Activated CD4-positive, CD25-positive, alpha-beta regulatory T cell (primary cell): ENCODE data around the gene PRICKLE2.

ENCODE experiments used
- DNase-seq, 4 experiments: peaks; one replicate each; lab custom pipeline; 2025; lab: John Stamatoyannopoulos, UW

PRICKLE2 gene

GRCh38 chr3:64218746-64219145 is 6.5 kb downstream of the PRICKLE2 start:
- DNase-seq, result no peak

GRCh38 chr3:64218329-64218728 is 6.9 kb downstream of the PRICKLE2 start:
- no peak for DNase-seq

- DNase-seq, result no peak
Observed at GRCh38 chr3:64216274-64217147, 8.8 kb downstream of the PRICKLE2 start.

- DNase-seq, result no peak
Observed at GRCh38 chr3:64215559-64215958, 9.7 kb downstream of the PRICKLE2 start.

GRCh38 chr3:64215103-64215502 is 10.2 kb downstream of the PRICKLE2 start:
- no peak for DNase-seq

GRCh38 chr3:64214381-64215018 is 10.8 kb downstream of the PRICKLE2 start:
- no peak for DNase-seq

- no peak for DNase-seq
Observed at GRCh38 chr3:64213962-64214379, 11.3 kb downstream of the PRICKLE2 start.

GRCh38 chr3:64213224-64213878 is 11.9 kb downstream of the PRICKLE2 start:
- DNase-seq, result no peak

GRCh38 chr3:64209866-64210621 is 15.2 kb downstream of the PRICKLE2 start:
- no peak for DNase-seq

GRCh38 chr3:64207289-64208080 is 17.8 kb downstream of the PRICKLE2 start:
- DNase-seq, result no peak

- no peak for DNase-seq
Observed at GRCh38 chr3:64203969-64204908, 21.0 kb downstream of the PRICKLE2 start.

GRCh38 chr3:64203216-64203615 is 22.1 kb downstream of the PRICKLE2 start:
- no peak for DNase-seq

GRCh38 chr3:64199932-64200331 is 25.3 kb downstream of the PRICKLE2 start:
- no peak for DNase-seq

GRCh38 chr3:64196236-64196929 is 28.9 kb downstream of the PRICKLE2 start:
- no peak for DNase-seq

GRCh38 chr3:64195789-64196188 is 29.5 kb downstream of the PRICKLE2 start:
- DNase-seq, result no peak

GRCh38 chr3:64191822-64192221 is 33.4 kb downstream of the PRICKLE2 start:
- no peak for DNase-seq

- no peak for DNase-seq
Observed at GRCh38 chr3:64190517-64191515, 34.5 kb downstream of the PRICKLE2 start.
